ENCODE data around the gene CBX4.

Gene CBX4

GRCh38 chr17:79811011-79811867 lies 28.0 kb downstream of the CBX4 start:
- Mint-ChIP-seq H3K4me3 (no peak overlapping the region), H3K9me3 (no peaks in the 10 kb centered on the region), H3K27me3 (peaks cover 85% of the 10 kb centered on the region), H3K27ac (no peak overlapping the region), H3K36me3 (ENCODE audit: low read depth) (no peaks in the 10 kb centered on the region), H3K4me1 (ENCODE audit: low read depth) (peaks cover 38% of the 10 kb centered on the region)
- intact Hi-C loops (cut with micrococcal nuclease): no loop called here

GRCh38 chr17:79810130-79811010 lies 28.9 kb downstream of the CBX4 start:
- Mint-ChIP-seq H3K4me3 (peak overlapping the region; percentile 40), H3K4me1 (ENCODE audit: low read depth) (peaks cover 47% of the 10 kb centered on the region), H3K27ac (no peak overlapping the region), H3K36me3 (ENCODE audit: low read depth) (no peaks in the 10 kb centered on the region), H3K27me3 (peaks cover 86% of the 10 kb centered on the region), H3K9me3 (no peaks in the 10 kb centered on the region)
- intact Hi-C loops (cut with micrococcal nuclease): no loop called here

- no peak overlapping the region for H3K27ac Mint-ChIP-seq
- intact Hi-C loops (cut with micrococcal nuclease): no loop called here
- peak overlapping the region; percentile 9 for H3K4me3 Mint-ChIP-seq
- no peaks in the 10 kb centered on the region for H3K36me3 Mint-ChIP-seq (ENCODE audit: low read depth)
- H3K9me3 Mint-ChIP-seq: no peaks in the 10 kb centered on the region
- peaks cover 88% of the 10 kb centered on the region for H3K27me3 Mint-ChIP-seq
- H3K4me1 Mint-ChIP-seq (ENCODE audit: low read depth): peaks cover 53% of the 10 kb centered on the region
Measured at GRCh38 chr17:79809530-79810129, 29.6 kb downstream of the CBX4 start.

- H3K27me3 Mint-ChIP-seq: peaks cover 86% of the 10 kb centered on the region
- no peaks in the 10 kb centered on the region for H3K9me3 Mint-ChIP-seq
- intact Hi-C loops (cut with micrococcal nuclease): no loop called here
- no peaks in the 10 kb centered on the region for H3K36me3 Mint-ChIP-seq (ENCODE audit: low read depth)
- peaks cover 55% of the 10 kb centered on the region for H3K4me1 Mint-ChIP-seq (ENCODE audit: low read depth)
- H3K27ac Mint-ChIP-seq: no peak overlapping the region
- H3K4me3 Mint-ChIP-seq: no peak overlapping the region
Measured at GRCh38 chr17:79808763-79809529, 30.3 kb downstream of the CBX4 start.

GRCh38 chr17:79806863-79807720 lies 32.1 kb downstream of the CBX4 start:
- no peaks in the 10 kb centered on the region for H3K36me3 Mint-ChIP-seq (ENCODE audit: low read depth)
- H3K9me3 Mint-ChIP-seq: no peaks in the 10 kb centered on the region
- intact Hi-C loops (cut with micrococcal nuclease): no loop called here
- peaks cover 62% of the 10 kb centered on the region for H3K4me1 Mint-ChIP-seq (ENCODE audit: low read depth)
- no peak overlapping the region for H3K4me3 Mint-ChIP-seq
- H3K27ac Mint-ChIP-seq: peak overlapping the region; percentile 61
- peaks cover 93% of the 10 kb centered on the region for H3K27me3 Mint-ChIP-seq

GRCh38 chr17:79806446-79806760 lies 32.8 kb downstream of the CBX4 start:
- intact Hi-C loops (cut with micrococcal nuclease): no loop called here
- H3K27ac Mint-ChIP-seq: peak overlapping the region; percentile 61
- H3K4me1 Mint-ChIP-seq (ENCODE audit: low read depth): peaks cover 63% of the 10 kb centered on the region
- H3K9me3 Mint-ChIP-seq: no peaks in the 10 kb centered on the region
- no peak overlapping the region for H3K4me3 Mint-ChIP-seq
- no peaks in the 10 kb centered on the region for H3K36me3 Mint-ChIP-seq (ENCODE audit: low read depth)
- peaks cover 93% of the 10 kb centered on the region for H3K27me3 Mint-ChIP-seq

- Mint-ChIP-seq H3K27ac (peak overlapping the region; percentile 47), H3K27me3 (peaks cover 96% of the 10 kb centered on the region), H3K4me3 (no peak overlapping the region), H3K36me3 (ENCODE audit: low read depth) (no peaks in the 10 kb centered on the region), H3K4me1 (ENCODE audit: low read depth) (peaks cover 64% of the 10 kb centered on the region), H3K9me3 (no peaks in the 10 kb centered on the region)
- intact Hi-C loops (cut with micrococcal nuclease): loop anchor here (1.0 kb wide), 1 partner anchor 8 kb away; the partner anchor contains the start of gene CBX8
Measured at GRCh38 chr17:79804856-79805696, 34.2 kb downstream of the CBX4 start.

- Mint-ChIP-seq H3K4me1 (ENCODE audit: low read depth) (peaks cover 72% of the 10 kb centered on the region), H3K4me3 (peak overlapping the region; percentile 65), H3K27ac (peak overlapping the region; percentile 40), H3K27me3 (peaks cover 98% of the 10 kb centered on the region), H3K9me3 (no peaks in the 10 kb centered on the region), H3K36me3 (ENCODE audit: low read depth) (no peaks in the 10 kb centered on the region)
- intact Hi-C loops (cut with micrococcal nuclease): no loop called here
Measured at GRCh38 chr17:79803997-79804855, 35.0 kb downstream of the CBX4 start.

- no peaks in the 10 kb centered on the region for H3K36me3 Mint-ChIP-seq (ENCODE audit: low read depth)
- intact Hi-C loops (cut with micrococcal nuclease): no loop called here
- peaks cover 80% of the 10 kb centered on the region for H3K4me1 Mint-ChIP-seq (ENCODE audit: low read depth)
- no peaks in the 10 kb centered on the region for H3K9me3 Mint-ChIP-seq
- H3K27me3 Mint-ChIP-seq: peaks cover 98% of the 10 kb centered on the region
- peak overlapping the region; percentile 22 for H3K4me3 Mint-ChIP-seq
- H3K27ac Mint-ChIP-seq: peak overlapping the region; percentile 40
Measured at GRCh38 chr17:79803421-79803996, 35.7 kb downstream of the CBX4 start.

- Mint-ChIP-seq H3K4me1 (ENCODE audit: low read depth) (peaks cover 85% of the 10 kb centered on the region), H3K27me3 (peaks cover 98% of the 10 kb centered on the region), H3K36me3 (ENCODE audit: low read depth) (no peaks in the 10 kb centered on the region), H3K4me3 (no peak overlapping the region), H3K9me3 (no peaks in the 10 kb centered on the region), H3K27ac (no peak overlapping the region)
- intact Hi-C loops (cut with micrococcal nuclease): no loop called here
Measured at GRCh38 chr17:79802736-79803420, 36.4 kb downstream of the CBX4 start.

All from dendritic cell treated with granulocyte-macrophage colony-stimulating factor and Interleukin-4, amounts not matched to agents 40 ng/mL and 50 ng/mL, for 4 days (primary cell).